Hematopoietic multipotent progenitor cell treated with erythropoietin and hydrocortisone succinate and interleukin-3 and kit ligand, for 4 days (in vitro differentiated cells): ENCODE measurements around the gene PRSS56.
A peak's percentile ranks its signal among the peaks of the same experiment; 100 is the strongest.
"Not testable (repeated sequence)": the region's sequence is repeated elsewhere in the genome, so short reads cannot be mapped to it uniquely, and the experiment has no call there.

Experiments used
- DNase-seq: peaks from one replicate; pipeline ENCODE4 v3.0.0-alpha.2; 2015

The PRSS56 gene

GRCh38 chr2:232542715-232543467, 22.7 kb downstream of the PRSS56 start:
- DNase-seq: no peak

GRCh38 chr2:232543491-232543890, 23.3 kb downstream of the PRSS56 start:
- DNase-seq: no peak

GRCh38 chr2:232543928-232544631, 23.9 kb downstream of the PRSS56 start:
- no peak for DNase-seq

- no peak for DNase-seq
These were observed 24.5 kb downstream of the PRSS56 start for GRCh38 chr2:232544674-232545073.

GRCh38 chr2:232545511-232546375, 25.6 kb downstream of the PRSS56 start:
- DNase-seq: peak; percentile 43

GRCh38 chr2:232547991-232548390, 27.8 kb downstream of the PRSS56 start:
- no peak for DNase-seq

- no peak for DNase-seq
These were observed 29.6 kb downstream of the PRSS56 start for GRCh38 chr2:232549655-232550353.

- DNase-seq: peak; percentile 97
These were observed 30.4 kb downstream of the PRSS56 start, which contains the start of the genes EIF4E2 and TIGD1 for GRCh38 chr2:232550354-232551249. EIF4E2 (plus strand) TSS chr2:232550689; CDS start chr2:232550725, 36 bp downstream. TIGD1 (minus strand) TSS chr2:232550557; CDS start chr2:232549882, 675 bp downstream.

GRCh38 chr2:232551250-232551638, 31.1 kb downstream of the PRSS56 start:
- peak; percentile 44 for DNase-seq

- DNase-seq: no peak
These were observed 31.6 kb downstream of the PRSS56 start for GRCh38 chr2:232551776-232552175.

- DNase-seq: no peak
These were observed 36.2 kb downstream of the PRSS56 start for GRCh38 chr2:232556426-232556825.

- DNase-seq: peak; percentile 34
These were observed 42.4 kb downstream of the PRSS56 start for GRCh38 chr2:232562515-232563151.

GRCh38 chr2:232563580-232563979, 43.4 kb downstream of the PRSS56 start:
- no peak for DNase-seq

- DNase-seq: peak; percentile 38
These were observed 47.5 kb downstream of the PRSS56 start for GRCh38 chr2:232567721-232568120.

- DNase-seq: peak; percentile 82
These were observed 48.0 kb downstream of the PRSS56 start for GRCh38 chr2:232568161-232568560.

GRCh38 chr2:232569541-232569940, 49.4 kb downstream of the PRSS56 start:
- DNase-seq: no peak

- DNase-seq: not testable (repeated sequence)
These were observed 50.3 kb downstream of the PRSS56 start for GRCh38 chr2:232570481-232570880.

- DNase-seq: no peak
These were observed 50.9 kb downstream of the PRSS56 start for GRCh38 chr2:232571026-232571474.

GRCh38 chr2:232573042-232573441, 52.9 kb downstream of the PRSS56 start:
- no peak for DNase-seq

- DNase-seq: no peak
These were observed 53.7 kb downstream of the PRSS56 start for GRCh38 chr2:232573771-232574435.
